Stimulated activated CD4-positive, alpha-beta T cell treated with anti-CD3 and anti-CD28 coated beads, TNF-alpha, amount 100 ng/mL, for 4 hours (primary cell): ENCODE measurements around the gene MAGEB5.
"Not testable (repeated sequence)": the region's sequence is repeated elsewhere in the genome, so short reads cannot be mapped to it uniquely, and the experiment has no call there.

Source experiments
- DNase-seq, 3 experiments: peaks; one replicate each; pipeline ENCODE4 v3.0.0-alpha.2; 2020; ENCODE audit warnings: low read depth in 3 of 3

MAGEB5 gene, protein sequence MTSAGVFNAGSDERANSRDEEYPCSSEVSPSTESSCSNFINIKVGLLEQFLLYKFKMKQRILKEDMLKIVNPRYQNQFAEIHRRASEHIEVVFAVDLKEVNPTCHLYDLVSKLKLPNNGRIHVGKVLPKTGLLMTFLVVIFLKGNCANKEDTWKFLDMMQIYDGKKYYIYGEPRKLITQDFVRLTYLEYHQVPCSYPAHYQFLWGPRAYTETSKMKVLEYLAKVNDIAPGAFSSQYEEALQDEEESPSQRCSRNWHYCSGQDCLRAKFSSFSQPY

DNA sequence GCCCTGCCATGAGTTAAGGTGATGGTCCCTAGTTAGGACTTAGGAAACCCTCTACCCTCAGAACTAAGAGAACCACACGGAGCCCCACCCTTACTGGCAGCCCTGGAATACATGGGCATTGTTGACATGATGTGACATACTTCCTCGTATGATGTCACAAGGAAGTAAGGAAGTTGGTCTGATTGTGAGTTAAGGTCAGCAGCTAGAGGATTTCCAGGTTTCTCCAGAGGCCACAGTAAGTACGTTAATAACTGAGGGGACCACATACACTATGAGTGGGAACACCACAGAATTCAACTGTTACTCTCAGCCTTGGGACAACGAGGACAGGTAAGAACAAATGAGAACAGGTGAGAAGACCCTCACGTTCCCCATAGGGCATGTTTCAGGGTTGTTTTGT is at the start of gene MAGEB5:
Gene MAGEB5, plus strand, starts transcription at position 301 of the 400 bp plus-strand sequence. CDS start 1,133 bp downstream, outside the sequence.
- DNase-seq, result no peak

DNA sequence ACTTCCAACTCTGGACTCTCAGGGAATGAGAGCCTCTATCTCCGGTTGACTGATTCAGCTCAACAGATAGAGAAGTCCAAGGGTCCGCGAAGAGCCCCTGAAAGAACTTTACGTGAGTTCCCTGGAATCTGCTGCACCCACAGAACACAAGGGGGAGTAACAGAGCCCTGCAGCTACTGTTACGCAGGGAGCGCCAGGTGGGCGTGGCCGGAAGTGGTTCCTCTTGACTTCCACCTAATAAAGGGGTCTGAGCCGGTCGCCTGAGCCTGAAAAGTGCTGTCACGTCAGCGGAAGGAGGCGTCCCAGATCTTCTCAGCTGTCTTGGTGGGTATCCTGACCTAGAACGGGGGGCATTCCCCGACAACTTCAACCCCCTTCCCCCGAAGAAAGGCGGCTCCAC is 23.8 kb upstream of the MAGEB5 start, which contains the start of gene MAGEB6:
Gene MAGEB6, plus strand, starts transcription at position 237 of the 400 bp plus-strand sequence. CDS start 1,407 bp downstream, outside the sequence.
- no peak for DNase-seq

DNA sequence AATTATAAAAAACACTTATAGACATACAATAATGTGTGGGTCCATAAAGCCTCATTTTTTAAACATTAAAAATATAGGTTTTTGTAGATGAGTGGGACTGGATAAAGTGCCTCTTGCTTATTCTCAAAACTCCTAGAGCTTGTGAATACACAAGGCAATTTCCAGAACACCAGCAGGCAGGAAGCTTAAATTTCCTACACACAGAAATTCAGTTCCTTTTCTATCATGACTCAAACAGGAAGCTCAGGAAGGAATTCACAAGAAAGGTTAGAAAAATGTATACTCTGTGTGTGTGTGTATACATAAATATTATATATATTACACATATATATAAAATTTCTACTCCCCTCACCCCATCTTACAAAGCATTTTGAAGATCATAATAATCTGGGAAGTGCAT is 12.4 kb upstream of the MAGEB5 start:
- no peak for DNase-seq

DNA sequence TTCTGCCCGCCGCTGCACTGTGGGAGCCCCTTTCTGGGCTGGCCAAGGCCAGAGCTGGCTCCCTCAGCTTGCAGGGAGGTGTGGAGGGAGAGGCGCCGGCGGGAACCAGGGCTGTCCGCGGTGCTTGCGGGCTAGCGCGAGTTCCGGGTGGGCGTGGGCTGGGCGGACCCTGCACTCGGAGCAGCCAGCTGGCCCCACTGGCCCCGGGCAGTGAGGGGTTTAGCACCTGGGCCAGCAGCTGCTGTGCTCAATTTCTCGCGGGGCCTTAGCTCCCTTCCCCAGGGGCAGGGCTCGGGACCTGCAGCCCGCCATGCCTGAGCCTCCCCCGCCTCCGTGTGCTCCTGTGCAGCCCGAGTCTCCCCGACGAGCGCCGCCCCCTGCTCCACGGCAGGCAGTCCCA is 11.3 kb upstream of the MAGEB5 start:
- not testable (repeated sequence) for DNase-seq

DNA sequence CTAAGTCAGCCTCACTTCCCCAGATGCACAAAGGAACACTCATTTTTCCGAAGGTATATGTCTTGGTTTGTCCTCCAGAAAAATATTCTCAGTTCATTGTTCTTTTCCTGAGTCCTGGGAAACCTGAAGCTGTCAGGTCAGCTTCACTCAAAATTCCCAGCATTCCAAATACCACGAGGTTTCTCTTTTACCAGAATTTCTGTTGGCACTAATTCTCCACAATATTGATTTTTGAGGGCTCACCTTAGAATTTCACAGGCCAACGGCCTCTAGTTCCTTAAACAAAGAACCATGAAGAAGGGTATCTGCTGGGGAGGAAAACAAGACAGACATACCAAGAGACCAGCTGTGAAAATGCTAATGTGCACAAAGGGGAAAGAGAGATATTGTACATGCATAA is 8.0 kb upstream of the MAGEB5 start:
- no peak for DNase-seq

DNA sequence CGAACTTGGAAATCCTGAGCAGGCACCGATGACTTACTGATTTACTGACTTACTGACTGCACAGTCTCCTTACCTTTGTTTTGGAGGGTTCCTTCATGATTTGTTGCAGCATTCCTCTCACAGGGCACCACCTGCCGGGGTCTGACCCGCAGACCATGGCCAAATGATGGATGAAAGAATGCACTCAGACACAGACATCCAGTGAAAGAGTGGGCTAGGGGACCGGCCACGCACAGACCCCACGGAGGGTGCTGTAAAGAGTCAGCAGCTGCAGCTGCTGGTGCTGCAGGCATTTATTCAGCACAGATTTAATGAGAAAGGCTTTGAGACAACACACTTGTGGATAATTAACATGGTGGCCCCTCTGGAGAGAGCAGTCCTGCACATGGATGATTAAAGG is 3.4 kb downstream of the MAGEB5 start:
- DNase-seq, result no peak

DNA sequence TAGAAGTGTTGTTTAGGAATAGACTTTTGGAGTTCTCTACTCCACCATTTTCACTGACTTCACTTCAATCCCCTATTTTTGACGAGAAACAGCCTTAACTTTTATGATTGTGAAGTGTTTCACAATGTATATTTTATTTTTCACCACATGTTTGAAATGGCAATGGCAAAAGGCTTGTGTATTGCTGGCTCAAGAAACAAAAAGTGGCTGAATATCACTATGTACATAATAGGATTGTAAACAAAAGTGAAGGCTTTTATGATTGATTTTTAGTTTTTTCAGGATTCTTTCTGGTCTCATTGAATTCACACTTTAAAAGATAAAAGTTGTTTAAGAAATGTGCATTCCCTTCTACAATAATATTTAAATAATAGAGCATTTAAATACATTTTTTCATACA is 18.2 kb downstream of the MAGEB5 start:
- no peak for DNase-seq

DNA sequence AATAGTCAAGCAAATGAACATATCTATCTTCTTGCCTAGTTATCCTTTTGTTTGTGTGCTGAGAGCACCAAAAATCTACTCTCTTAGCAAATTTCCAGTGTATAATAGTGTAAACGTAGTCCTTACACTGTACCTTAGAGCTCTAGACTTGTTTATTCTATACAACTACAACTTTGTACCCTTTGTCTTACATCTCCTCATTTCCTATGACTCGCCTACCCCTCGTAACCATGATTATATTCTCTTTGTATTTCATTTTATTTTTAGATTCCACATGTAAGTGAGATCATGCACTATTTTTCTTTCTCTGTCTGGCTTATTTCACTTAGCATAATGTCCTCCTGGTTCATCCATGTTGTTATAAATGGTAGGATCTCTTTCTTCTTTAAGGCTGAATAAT is 37.6 kb downstream of the MAGEB5 start:
- no peak for DNase-seq

DNA sequence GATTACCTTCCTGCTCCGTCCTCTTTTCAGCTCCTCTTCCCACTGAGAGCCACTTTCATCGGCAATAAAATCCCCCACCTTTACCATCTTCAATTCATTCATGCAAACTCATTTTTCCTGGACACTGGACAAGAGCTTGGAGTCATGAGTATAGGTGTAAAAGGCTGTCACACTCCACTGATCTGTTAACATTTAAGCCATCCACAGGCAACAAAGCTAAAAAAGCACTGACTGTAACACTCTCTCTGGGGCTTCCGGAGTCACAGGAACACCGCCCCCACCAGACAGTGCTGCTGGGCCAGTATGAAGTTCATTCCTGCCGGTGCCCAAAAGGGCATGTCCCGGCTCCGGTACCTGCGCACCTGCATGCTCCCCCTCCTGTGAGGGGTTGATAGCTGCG is 38.5 kb downstream of the MAGEB5 start:
- DNase-seq, result no peak

DNA sequence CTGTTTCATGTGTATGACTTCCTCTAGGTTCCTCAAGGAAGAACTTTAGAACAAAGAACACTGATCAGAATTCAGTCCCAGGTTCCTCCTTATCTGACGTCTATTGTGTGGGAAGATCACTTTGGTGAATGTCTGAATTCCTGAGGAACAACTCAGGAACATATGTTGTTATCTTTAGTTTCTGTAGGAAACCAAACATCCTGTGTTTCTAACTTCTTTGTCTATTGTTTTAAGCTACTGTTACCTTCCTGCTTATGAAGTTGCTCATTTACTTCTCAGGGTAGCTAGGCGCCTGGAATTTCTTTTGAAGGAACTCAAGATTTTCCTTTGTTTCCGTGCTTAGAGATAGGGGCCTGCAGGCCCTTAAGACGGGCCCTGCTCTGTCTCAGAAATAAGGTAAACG is 46.2 kb downstream of the MAGEB5 start:
- DNase-seq, result no peak
